GM03348 (cell line): ENCODE measurements around the gene CTNNAL1.

Experiments
- DNase-seq: peaks from one replicate; pipeline ENCODE4 v3.0.0; 2012; ENCODE audit warnings: low spot score

The CTNNAL1 gene

DNA sequence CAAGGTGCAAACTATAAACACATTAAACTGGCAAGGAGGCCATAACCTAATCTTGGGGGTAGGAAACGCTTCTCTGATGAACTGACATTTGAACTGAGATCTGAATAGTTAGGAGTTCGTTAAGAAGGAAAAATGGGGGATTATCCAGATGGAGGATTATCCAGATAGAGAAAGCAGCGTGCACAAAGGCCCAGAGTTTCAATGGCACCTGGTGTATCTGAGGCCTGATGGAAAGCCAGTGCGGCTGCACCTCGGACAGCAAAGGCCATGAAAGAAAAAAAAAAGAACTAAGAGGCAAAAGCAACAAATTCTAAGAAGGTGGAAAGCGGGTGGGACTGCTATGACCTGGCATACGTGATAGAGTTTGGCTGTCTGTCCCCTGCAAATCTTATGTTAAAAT, 13.0 kb upstream of the CTNNAL1 start:
- DNase-seq = no peak

DNA sequence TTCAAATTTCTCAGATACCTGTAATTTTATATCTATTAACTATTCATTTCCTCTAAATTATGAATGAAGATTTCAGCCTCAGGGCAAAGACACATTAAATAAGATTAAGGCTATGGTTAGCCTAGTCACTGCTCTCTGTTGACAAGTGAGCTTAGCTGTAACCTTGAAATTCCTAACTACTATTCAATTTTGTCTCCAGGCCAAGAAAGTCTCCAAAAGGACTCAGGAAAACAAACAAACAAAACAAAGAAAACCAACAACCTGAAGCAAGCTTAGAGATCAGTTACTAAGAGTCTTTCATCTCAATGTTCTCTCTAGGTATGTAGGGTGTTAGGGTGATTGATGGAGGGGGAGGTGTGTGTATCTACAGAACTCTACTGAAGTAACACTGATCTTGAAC, 9.6 kb upstream of the CTNNAL1 start:
- no peak for DNase-seq

DNA sequence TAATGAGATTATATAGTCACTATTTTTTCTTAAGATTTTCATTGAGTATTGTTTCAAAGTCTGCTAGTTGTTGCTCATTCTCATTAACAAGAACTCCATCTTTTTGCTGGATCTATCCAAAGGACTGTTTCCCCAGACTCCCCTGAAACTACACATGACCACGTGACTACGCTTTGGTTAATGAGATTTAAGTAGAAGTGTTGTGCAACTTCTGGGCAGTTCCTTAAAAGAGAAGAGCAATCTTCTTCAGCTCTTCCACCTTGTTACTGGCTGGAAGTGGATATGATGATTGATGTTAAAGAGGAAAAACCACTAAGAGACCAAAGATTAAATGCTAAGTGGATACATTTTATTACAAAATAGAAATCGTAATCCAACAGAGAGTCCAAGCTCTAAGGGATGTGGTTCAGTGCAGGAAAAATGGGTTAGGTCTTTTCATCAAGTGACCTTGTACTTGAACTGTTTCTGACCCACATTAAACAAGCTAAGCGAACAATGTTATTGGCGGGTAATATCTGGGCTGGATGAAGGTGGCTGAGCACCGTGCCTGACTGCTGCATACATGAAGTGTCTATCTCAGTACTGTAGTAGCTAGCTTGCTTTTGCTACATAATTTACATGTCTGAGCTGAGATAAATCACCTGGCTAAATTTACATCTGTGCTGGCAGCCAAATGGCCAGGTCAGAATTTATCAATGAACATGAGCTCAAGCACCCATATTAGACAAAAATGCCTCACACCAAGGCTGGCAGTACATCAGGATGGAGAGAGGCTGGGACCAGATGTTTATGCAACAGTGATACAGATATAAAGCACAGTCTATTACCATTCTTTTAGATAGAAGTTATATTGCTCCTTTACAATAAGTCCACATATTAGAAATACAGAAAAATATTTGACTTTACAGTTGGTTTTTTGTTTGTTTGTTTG, 7.5 kb upstream of the CTNNAL1 start:
- no peak for DNase-seq

DNA sequence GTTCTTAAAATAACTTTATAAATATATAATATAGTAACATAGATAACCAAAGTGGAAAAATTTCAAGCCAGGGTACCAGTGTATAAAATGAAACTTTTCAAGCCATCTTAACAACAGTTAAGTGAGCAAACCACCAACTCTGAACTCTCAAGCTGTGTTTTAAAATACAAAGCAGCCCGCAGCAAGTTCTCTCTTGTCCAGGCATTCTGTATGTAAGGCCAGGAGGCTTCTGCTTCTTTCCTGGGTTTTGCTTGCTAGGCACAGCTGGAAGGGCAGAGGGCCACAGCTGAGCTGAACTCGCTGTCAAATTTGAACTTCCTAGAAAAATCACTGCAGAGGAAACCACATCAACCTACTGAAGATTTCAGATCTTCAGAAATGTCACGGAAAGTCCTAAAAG, 6.8 kb upstream of the CTNNAL1 start:
- no peak for DNase-seq

DNA sequence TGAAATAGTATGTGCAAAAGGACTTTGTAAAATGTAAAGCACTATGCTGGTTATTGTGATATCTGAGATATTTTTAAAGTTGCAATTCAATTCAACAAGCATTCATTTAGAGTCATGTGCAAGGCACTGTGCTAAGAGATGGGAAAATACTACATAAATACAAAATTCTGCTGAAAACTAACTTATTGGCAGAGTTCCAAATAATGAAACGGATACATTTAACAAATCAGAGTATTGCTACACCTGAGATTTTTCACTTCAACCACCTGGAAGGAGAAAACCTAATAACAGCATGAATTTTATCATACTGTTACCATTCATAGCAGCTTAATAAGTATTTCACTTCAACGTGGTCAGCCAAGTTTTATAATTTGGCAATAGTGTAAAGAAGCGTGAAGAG, 6.1 kb upstream of the CTNNAL1 start:
- DNase-seq = no peak

DNA sequence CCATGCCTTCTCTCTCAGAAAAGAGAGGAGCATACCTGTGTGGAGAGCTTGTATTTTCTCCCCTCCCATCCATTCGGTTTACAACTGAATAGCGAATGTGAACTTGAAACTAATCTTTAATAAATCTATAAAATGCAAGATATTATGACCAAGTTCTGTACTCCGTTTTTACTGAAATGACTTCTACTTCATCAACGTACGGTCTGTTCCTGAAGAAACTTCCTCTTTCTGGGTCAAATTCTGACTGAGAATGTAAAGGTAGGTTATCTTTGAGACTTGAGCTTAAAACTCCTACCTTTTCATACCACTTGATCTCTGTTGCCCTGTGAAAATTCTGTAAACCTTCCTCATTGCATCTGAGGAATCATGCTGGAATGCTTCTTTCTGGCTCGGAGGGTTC, 4.2 kb upstream of the CTNNAL1 start:
- DNase-seq = no peak

DNA sequence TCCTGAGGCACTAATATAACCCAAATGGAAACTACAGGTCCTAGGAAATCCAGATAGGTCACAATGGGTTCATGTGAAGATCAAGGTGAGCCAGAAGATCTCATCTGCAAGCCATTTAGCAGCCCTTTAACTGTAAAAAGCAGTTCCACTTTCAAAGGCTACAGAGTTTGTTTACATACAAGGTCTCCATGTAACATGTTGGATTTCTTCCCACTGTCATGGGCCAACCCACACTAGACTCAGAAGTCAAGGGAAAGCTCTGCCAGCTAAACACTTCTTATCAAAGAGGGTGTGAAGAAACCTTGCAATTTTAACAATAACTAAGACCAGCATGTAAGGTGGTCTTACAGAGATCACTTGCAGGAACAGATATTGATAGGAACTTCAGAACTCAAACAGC, 3.8 kb upstream of the CTNNAL1 start:
- no peak for DNase-seq

DNA sequence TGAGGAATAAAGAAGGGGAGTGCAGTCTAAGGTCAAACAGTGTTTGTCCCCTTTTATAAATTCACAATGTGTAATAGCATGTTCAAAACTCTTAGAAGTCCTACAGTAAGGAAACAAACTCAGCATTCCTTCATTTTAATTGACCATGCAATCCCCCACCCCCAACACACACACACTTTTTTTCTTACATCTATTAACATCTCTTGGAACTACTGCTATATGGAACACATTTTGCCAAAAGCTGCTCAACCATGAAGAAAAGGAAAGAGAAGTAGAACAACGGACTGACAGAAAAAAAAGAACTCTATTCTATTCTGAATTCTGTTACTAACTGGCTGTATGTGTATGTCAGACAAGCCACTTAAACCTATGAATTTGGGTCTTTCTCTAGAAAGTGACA, 2.8 kb upstream of the CTNNAL1 start:
- no peak for DNase-seq

DNA sequence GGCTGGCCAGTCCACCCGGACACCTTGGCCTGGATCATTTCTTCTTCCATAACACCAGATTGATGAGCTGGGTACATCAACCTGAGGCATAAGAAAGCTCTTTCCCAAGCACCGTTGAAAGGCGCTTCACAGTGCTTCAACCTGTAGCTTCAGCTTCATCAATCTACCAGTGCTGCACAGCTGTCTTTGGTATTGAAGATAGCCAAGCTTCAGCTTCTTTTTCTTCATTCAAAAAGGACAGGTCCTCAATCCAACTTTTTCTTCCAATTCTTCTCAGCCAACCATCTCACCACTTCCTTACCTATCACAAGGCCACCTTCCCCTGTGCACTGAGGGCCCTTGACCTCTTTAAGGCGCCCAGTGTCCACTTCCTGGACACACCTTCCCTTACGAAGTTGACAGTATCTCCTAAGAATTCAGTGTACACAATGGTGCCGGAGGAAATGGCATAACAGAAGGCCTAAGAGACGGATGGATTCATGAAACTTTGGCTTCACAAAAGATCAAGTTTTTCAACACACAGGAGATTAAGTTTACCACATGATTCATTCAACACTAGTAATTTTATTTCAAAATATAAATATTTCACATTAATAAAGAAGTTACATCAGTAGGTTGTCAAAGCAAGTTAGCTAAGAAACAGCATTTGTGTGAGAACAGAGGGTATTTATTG, 1.4 kb upstream of the CTNNAL1 start:
- no peak for DNase-seq

DNA sequence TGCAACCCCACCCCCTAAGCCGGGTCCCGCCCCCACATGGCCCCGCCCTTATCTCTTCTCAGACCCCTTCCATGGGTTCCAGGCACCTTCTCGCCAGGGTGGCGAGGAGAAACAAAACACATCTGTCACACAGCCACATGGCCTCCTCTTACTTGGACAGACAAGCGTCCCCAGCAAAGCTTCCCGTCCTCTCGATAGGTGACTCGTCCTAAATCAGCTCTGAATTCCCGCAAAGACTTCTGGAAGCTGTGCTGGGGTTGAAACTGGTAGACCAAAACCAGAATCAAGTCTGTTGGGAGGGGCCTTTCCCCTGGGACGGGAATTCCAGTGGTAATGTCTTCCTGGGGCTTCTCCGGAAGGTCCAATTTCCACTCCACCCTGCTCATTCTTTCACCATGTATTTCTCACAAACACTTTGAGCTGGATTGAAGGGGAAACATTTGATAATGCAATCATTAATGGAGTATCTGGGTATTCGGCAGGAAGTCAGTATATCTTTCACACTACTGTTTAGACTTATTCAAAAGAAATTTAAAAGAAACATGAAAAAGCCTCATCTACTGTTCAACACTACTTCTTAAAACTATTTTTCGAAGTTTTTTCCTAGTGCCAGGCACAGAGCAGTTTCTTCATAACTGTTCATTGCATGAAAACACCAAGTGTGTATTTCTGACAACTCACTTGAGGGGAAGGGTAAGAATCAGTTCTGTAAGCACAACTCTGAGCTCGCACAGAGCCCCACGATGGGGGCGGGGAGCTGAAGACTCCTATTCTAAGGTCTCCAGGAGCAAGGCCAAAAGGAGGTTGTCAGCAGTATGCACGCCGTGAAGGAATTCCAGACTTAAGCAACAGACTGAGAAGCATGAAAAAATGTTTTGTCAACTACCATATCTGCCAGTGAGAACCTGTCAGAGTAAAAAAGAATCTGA, 644 bp upstream of the CTNNAL1 start:
- peak; percentile 77 for DNase-seq

DNA sequence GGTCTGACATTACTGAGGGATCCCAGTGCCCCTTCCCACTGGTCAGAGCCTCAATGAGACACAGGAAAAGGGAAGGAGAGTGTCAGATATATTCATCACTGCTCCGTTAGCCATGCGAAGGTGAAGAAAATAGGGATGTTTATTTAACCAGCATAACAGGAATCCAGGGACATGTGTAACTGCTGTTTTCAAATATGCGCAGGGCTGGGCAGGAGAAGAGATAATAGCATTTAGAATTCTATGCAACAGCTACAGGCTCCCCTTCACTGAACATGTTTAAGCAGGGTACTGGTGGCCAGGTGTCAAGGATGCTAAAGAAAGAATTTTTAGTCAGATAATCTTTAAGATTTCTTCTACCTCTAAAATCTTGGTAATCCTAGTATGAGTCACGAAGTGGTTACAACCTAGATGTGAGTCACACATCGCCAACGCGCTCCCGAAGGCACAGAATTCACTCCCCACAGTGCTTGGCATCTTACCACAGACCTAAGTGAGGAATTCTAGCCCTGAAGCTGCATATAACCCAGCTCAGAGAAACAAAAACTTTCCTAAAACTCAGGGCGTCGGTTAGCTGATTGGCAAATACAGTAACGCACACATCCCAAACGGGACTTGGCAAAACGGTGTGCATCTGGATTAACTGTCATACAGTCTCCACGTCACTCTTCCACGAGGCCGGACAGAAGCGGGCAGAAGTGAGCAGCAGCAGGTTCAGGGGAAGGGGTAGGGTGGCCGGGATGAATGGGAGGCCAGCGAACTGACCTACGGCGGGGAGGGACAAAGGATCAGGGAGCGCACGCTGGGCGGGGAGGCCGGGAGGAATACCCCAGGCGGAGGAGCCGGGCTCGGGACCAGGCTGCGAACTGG, 1.1 kb downstream of the CTNNAL1 start:
- peak; percentile 83 for DNase-seq

DNA sequence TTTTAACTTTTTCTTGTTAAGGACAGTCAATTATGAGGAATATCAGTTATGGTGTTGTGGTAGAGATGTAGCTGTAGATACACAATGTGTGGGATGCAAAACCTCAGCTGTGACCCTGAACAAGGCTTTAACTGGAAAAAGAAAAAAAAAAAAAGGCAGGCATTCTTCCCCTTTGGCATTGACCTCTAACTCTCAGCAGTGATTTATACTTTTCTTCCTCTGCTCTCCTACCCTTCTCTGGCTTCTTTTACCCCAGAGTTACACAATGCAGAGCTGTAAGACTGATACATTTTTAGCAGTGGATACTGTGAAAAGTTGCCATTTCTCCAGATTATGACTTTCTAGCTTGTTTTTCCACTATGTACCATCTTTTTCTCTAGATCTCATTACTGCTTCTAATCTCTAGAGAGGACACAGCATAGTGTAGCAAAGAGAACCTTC, 2.0 kb downstream of the CTNNAL1 start:
- DNase-seq = peak; percentile 31

DNA sequence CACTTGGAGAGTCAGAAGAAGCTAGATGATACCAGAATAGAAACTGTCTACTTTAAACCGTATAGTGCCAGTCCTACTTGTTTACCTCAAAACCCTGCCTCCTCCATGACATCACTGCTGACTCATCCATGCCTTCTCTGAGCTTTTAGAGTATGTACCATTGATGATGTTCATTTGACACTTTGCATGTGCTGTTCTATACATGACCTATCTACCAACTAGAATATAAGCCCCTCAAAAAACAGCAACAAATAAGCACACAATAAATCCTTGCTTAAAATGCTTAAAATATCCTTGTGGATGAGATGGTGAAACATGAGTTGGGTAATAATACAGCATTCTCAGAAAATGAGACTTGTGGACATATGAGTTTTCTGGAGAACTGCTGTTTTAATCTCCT, 2.6 kb downstream of the CTNNAL1 start:
- peak; percentile 35 for DNase-seq

DNA sequence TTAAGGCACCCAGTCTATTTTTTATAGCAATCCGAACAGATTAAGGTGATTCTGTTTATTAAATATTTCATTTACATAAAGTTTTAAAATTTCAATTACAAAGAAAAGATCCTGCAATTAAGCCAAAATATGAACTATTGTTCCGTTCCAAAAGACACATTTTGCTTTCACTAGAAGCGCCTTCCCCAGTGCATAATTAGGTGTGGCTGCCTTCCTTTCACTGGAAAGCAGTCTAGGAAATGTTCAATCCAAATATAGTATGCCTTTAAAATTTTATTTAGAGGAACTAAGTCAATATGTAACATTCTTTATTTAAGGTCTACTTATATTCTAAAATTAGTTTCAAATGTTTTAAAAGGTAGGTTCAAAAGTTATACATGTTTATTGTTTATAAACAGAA, 7.6 kb downstream of the CTNNAL1 start:
- no peak for DNase-seq

DNA sequence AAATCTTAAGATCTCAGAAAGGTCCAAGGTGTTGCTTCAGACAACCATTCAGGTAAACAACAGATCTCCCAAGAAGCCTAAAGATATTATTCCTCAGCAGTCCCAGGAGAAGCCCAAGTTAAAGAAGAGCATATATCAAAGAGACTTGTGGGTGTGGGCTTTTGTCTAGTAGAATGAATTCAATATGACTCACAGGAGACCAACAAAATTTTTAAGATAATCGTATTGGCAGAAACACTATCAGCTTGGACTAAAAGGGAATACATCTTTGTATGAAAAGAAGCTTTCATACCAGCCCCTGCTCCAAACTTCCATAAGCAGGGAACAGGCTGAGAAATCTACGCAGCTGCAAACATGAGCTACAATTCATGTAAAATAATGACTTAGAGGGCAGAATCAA, 10.2 kb downstream of the CTNNAL1 start:
- DNase-seq = no peak

DNA sequence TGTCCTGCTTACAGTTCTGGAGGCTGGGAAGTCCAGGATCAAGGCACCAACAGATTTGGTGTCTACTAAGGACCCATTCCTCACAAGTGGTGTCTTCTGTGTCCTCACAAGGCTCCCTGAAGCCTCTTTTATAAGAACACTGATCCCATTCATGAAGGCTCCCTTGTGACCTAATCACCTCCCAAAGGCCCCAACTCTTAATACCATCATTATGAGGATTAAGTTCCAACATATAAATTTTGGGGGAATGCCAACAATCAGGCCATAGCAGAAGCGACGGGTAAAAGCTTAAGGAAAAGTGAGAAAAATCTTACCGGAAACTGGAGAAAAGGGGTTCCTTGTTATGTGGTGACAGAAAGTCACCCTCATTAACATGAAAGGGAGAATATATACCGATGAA, 11.2 kb downstream of the CTNNAL1 start:
- no peak for DNase-seq

DNA sequence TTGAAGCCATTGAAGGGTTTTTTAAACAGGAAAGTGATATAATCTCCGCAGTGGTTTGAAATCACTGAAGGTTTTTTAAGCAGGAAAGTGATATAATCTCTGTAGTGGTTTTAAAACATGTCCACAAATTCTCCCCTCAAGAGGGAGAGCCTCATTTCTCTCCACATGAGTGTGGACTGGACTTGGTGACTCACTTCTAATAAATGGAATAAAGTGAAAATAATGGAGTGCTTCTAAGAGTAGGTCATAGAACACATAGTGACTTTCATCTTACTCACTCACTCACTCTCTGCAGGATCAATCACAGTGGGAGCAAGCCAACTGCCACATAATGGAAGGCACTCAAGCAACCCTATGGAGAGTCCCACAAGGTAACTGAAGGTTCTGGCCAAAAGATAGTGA, 12.0 kb downstream of the CTNNAL1 start:
- DNase-seq = peak; percentile 74

DNA sequence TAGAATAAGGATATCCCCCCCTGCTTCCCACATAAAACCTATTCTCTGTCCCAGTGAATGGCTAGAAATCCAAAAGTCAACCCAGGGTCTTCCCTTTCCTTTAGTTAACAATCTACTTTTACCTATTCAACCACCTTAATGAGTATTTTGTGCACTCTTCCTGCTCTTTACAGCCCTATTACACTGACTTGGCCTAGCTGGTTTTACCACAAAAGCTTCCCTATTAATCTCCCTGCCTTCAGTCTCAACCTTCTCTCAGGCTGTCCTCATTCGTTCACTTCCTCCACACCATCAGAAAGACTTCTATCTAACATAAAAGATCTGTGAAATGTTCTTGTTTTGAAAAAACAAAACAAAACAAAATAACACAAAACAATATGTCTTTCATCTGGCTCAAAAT, 16.2 kb downstream of the CTNNAL1 start:
- no peak for DNase-seq

DNA sequence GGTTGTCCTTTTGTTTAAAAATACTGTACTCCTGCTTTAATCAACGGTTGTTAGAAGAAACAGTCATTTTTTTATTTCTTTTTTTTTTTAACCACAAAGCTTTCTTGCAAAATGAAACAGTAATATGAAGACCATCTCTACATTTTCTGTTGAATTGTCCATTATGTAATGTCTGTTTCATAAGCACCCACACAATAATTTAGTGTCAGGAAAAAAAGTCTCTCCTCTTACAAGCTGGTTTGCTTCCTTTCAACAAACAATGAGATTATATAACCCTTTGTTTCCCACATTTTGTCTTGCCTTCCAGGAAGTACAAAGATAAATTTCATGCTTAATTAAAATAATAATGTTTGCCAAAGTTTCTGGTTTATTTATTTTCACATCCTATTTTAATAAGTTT, 16.7 kb downstream of the CTNNAL1 start:
- no peak for DNase-seq

DNA sequence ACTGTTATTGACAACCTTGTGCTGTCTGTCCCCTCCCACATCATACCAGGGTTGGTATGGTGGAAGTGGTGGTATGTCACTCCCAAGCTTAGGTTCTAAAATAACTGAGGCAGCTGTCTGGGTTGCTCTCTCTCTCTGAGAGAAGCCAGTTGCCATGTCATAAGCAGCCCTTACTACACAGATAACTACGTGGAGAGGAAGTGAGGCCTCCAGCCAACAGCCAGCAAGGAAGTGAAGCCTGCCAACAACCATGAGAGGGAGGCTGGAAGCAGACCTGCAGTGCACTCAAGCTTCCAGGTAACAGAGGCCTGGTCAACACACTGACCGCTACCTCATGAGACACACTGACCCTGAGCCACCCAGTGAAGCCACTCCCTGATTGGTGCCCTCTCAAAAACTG, 18.6 kb downstream of the CTNNAL1 start:
- DNase-seq = no peak

DNA sequence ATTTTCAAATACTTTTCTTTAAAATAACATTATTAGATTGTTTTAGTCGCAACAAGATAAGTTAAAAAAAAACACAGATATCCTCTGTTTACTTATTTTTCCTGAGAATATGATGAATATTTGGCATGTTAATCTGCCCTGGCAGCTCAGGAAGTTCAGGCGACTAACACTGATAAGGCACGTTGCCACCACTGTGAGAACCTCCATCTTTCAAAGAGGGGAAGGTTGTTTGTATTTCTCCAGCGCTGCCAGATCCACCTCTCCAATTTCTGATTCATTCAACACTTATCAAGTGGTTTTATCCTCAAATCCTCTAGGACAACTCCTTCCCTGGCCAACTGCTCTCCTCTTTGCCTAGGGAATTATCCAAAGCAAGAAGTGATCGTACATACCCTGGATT, 21.8 kb downstream of the CTNNAL1 start:
- DNase-seq = no peak
